ENCODE results near the gene MPPE1.

DNA sequence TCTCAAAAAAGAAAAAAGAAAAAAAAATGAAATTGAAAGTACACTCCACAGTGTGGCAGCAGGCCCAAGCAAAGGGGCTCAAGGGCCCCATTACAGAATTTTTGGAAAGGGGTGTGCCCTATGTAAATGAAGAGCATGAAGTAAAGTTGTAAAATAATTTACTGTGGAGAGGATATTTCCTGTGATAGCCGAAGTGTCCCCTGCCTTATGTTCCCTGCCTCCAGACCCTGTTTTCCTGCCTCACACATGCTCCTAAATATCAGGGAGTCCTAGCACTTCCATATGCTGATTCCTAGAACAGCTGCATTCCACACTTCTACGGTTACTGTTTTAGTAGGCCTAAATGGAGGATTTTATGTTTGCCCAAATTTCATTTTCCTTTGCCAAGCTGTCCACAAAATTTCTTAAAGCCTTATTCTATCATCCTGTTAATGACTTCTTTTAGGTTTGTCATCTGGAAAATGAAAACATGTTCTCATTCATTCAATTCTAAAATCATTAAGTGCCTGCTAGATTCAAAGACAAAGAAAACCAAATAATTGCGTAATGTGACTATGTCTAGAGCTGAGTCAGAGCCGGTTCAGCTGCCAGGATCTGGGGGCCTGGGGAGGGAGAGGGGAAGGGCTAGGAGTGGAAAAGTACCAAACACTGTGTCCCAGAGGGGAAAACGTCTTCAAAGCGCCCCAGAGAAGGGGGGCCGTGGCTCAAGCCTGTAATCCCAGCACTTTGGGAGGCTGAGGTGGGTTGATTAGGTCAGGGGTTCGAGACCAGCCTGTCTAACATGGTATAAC is 47.3 kb upstream of the MPPE1 start:
- TF ChIP-seq, protein P1, sequence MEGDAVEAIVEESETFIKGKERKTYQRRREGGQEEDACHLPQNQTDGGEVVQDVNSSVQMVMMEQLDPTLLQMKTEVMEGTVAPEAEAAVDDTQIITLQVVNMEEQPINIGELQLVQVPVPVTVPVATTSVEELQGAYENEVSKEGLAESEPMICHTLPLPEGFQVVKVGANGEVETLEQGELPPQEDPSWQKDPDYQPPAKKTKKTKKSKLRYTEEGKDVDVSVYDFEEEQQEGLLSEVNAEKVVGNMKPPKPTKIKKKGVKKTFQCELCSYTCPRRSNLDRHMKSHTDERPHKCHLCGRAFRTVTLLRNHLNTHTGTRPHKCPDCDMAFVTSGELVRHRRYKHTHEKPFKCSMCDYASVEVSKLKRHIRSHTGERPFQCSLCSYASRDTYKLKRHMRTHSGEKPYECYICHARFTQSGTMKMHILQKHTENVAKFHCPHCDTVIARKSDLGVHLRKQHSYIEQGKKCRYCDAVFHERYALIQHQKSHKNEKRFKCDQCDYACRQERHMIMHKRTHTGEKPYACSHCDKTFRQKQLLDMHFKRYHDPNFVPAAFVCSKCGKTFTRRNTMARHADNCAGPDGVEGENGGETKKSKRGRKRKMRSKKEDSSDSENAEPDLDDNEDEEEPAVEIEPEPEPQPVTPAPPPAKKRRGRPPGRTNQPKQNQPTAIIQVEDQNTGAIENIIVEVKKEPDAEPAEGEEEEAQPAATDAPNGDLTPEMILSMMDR (IDR thresholded peaks at IDR 0.05; ENCODE audit: low read length): no peak
- no peak for TF ChIP-seq EZH2 (IDR thresholded peaks at IDR 0.05; ENCODE audit: borderline replicate concordance, low read length)

Measured in OCI-LY1 (cell line).